Mesothelial cell of epicardium (in vitro differentiated cells): ENCODE data around the gene FGF19. TPM values are rescaled to one million over a fixed set of nuclear protein-coding genes. Genes with fewer than 3 reads are reported as not detected.

ENCODE experiments used
- DNase-seq, 2 experiments: peaks; one replicate each; pipeline ENCODE4 v3.0.0; 2021; ENCODE audit warnings: low spot score in 2 of 2; ENCODE audit not compliant: unreplicated experiment in 2 of 2
- H3K27ac Mint-ChIP-seq: 2 replicates; pipeline ENCODE4 v1.8.0; 2021; ENCODE audit warnings: mixed read lengths
- H3K27me3 Mint-ChIP-seq: 2 replicates; pipeline ENCODE4 v1.8.0; 2021; ENCODE audit warnings: low read depth, mixed read lengths
- H3K36me3 Mint-ChIP-seq: 2 replicates; pipeline ENCODE4 v1.8.0; 2021; ENCODE audit warnings: mixed read lengths
- H3K4me1 Mint-ChIP-seq: 2 replicates; pipeline ENCODE4 v1.8.0; 2021; ENCODE audit warnings: mixed read lengths
- H3K4me3 Mint-ChIP-seq: 2 replicates; pipeline ENCODE4 v1.8.0; 2021; ENCODE audit warnings: mild to moderate bottlenecking, moderate library complexity, mixed read lengths
- H3K9me3 Mint-ChIP-seq: 2 replicates; pipeline ENCODE4 v1.8.0; 2021; ENCODE audit warnings: mixed read lengths
- CTCF ChIP-seq: fragments of 200-600 bp; sonication (generic); IDR thresholded peaks from one replicate; pipeline ENCODE4 v1.5.0; 2021; ENCODE audit warnings: antibody characterized with exemption; ENCODE audit not compliant: unreplicated experiment
- total RNA-seq: library from RNA; stranded (reverse); gene quantifications from 3 replicates; pipeline ENCODE4 v1.2.1, GENCODE V29; 2021

The FGF19 gene
- total RNA-seq, 1 donor from 2014 or later, result not detected

- TF ChIP-seq CTCF, result no peak
- H3K36me3 Mint-ChIP-seq, result no peaks in the 10 kb centered on the region
- no peak for DNase-seq
- no peak overlapping the region for H3K4me3 Mint-ChIP-seq
- no peaks in the 10 kb centered on the region for H3K4me1 Mint-ChIP-seq
- no peak overlapping the region for H3K27ac Mint-ChIP-seq
- H3K27me3 Mint-ChIP-seq, result peaks cover 5% of the 10 kb centered on the region
- H3K9me3 Mint-ChIP-seq, result peaks cover 13% of the 10 kb centered on the region
Measured at GRCh38 chr11:69734367-69734766, 30.5 kb upstream of the FGF19 start.

GRCh38 chr11:69732910-69733309 is 29.1 kb upstream of the FGF19 start:
- Mint-ChIP-seq H3K36me3 (no peaks in the 10 kb centered on the region), H3K4me3 (no peak overlapping the region), H3K27ac (no peak overlapping the region), H3K27me3 (peaks cover 5% of the 10 kb centered on the region), H3K4me1 (no peaks in the 10 kb centered on the region), H3K9me3 (peaks cover 13% of the 10 kb centered on the region)
- TF ChIP-seq CTCF, result no peak
- no peak for DNase-seq

DNA sequence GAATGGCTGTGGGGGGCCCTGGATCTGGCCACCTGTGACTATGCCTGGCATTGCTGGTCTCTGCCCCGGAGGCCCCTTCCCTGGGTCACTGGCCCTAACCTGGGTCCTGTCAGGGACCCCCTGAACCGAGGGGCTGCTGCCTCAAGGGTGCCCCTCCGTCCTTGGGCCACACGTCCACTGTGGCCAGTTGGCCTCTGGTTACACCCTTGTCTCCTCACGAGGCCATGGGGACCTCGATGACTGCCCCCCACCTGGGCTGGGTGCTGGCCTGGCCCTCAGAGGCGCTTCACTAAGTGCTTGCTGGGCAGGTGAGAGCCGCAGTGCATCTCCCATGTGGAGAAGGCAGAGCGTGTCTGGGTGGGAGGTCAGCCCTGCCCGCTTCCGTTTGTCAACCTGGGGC is 27.3 kb upstream of the FGF19 start:
- no peak for TF ChIP-seq CTCF
- Mint-ChIP-seq H3K36me3 (no peaks in the 10 kb centered on the region), H3K27me3 (peaks cover 4% of the 10 kb centered on the region), H3K4me1 (peaks cover 2% of the 10 kb centered on the region), H3K9me3 (peaks cover 9% of the 10 kb centered on the region), H3K27ac (no peak overlapping the region), H3K4me3 (no peak overlapping the region)
- no peak for DNase-seq

GRCh38 chr11:69730500-69730899 is 26.7 kb upstream of the FGF19 start:
- DNase-seq, result no peak
- no peak for TF ChIP-seq CTCF
- Mint-ChIP-seq H3K4me1 (peaks cover 6% of the 10 kb centered on the region), H3K9me3 (peaks cover 9% of the 10 kb centered on the region), H3K4me3 (no peak overlapping the region), H3K27me3 (peaks cover 4% of the 10 kb centered on the region), H3K36me3 (no peaks in the 10 kb centered on the region), H3K27ac (no peak overlapping the region)

- H3K27me3 Mint-ChIP-seq, result peaks cover 4% of the 10 kb centered on the region
- peaks cover 3% of the 10 kb centered on the region for H3K9me3 Mint-ChIP-seq
- no peak overlapping the region for H3K4me3 Mint-ChIP-seq
- DNase-seq, result no peak
- TF ChIP-seq CTCF, result no peak
- peaks cover 6% of the 10 kb centered on the region for H3K4me1 Mint-ChIP-seq
- no peak overlapping the region for H3K27ac Mint-ChIP-seq
- H3K36me3 Mint-ChIP-seq, result no peaks in the 10 kb centered on the region
Measured at GRCh38 chr11:69729252-69729651, 25.4 kb upstream of the FGF19 start.

- Mint-ChIP-seq H3K4me3 (no peak overlapping the region), H3K27me3 (peaks cover 11% of the 10 kb centered on the region), H3K27ac (no peak overlapping the region), H3K9me3 (no peaks in the 10 kb centered on the region), H3K36me3 (no peaks in the 10 kb centered on the region), H3K4me1 (peaks cover 6% of the 10 kb centered on the region)
- no peak for DNase-seq
- TF ChIP-seq CTCF, result no peak
Measured at GRCh38 chr11:69727266-69727665, 23.4 kb upstream of the FGF19 start.
